ENCODE data around the gene NAA10. TPM values are rescaled to one million over a fixed set of nuclear protein-coding genes. Genes with fewer than 3 reads are reported as not detected.

Gene NAA10
- total RNA-seq, 1 experiment from 2014 or later: 216 TPM

DNA sequence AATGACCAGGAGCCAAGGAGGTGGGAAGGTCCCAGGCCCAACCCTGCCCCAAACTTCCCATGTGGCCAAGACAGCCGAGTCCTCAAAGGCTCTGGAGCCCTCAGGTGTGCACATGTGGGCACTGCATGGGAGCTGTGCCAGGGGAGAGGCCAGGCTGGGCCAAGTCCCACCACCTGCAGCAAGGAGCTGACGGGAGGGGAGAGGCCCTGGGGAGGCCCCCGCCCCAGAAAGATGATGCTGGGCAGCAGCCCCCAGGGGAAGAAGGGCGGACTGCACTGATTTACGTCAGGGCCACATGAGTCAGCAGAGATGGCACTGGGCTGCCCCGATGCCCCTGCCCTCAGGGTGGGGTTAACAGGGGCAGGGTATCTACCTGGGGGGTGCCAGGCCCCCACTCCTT lies 50.2 kb downstream of the NAA10 start:
- DNase-seq (ENCODE audit: low spot score): no peak

DNA sequence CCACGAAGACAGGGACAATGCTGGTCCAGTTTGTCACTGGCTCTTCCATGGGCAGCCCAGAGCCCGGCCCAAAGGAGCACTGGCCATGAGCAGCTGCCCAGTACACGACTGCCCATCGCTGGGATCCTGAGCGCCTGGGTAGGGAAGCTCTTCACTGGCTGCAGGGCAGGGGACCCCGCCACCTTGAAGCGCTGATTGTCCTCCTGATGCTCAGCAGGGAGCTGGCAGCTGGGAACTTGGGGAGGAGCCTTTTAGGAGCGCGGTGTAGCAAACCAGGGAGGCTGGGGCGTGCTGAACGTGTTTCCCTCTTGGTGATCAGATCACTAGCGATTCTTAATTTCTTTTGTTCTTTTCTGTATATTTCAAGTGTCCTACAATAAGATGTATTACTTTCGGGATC lies 50.7 kb downstream of the NAA10 start:
- no peak for DNase-seq (ENCODE audit: low spot score)

DNA sequence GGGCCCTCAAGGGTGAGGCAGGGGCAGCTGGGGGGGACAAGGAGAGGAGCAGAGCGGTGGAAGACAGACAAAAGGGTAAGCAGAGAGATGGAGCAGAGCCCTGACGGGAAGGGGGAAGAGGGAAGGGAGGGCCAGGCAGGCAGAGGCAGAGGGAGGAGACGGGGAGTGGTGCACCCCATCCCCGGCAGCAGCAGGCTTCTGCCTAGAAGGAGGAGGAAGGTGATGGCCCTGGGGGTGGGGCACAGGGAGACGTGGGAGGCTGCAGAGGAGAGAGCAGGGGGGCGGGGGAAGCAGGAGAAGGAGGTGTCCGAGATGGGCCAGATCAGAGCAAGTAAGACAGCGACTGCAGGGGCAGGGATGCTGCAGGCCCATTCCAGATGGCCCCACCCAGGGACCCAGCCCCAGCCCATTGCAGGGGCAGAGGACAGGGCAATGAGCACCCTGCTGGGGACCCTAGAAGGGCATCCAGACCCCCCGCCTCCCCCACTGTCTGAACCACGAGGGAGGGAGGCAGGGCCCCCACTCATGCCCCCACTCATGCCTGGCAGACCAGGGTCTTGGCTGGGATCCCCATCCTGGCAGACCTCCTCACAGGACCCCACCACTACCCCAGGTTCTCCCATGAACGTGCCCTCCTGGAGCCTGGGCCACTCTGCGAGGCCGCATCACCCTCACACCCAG lies 51.5 kb downstream of the NAA10 start:
- no peak for DNase-seq (ENCODE audit: low spot score)

DNA sequence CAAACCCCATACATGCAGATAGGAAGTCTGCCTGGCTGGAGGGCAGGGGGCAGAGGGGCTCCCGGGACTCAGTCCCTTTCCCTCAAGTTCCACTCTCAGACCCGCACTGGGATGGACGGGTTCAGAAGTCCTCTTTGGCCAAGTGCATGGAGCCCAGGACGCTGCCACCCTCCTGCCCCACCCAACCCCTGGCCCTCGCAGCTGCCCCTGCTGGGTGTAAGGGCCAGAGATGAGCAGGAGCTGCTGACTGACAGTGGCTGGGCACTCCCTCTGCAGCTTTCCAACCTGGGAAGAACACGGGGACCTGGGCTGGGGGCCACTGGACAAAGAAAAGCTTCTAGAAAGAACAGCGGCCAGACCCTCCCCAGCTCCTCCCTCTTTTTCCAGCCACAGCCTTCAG lies 52.3 kb downstream of the NAA10 start:
- no peak for DNase-seq (ENCODE audit: low spot score)

- DNase-seq (ENCODE audit: low spot score): peak; percentile 28
These were observed 52.7 kb downstream of the NAA10 start for GRCh38 chrX:153882086-153882498.

DNA sequence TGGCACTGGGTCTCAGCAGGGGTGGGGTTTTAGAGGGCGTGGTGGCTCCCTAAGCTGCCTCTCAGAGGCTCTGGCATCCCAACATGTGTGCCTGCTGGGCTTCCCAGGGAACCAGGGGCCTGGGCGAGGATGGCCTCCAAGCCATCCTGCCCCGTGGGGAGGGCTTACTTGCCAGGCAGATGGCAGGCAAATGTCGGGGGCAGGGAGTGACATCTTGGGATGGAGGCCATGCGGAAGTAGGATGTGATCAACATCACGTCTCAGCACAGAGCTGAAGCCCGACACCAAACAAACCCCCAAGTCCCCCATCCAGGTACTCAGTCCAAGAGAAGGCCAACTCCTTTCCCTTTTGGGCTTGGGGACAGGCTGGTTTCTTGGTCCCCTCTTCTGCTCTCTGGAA lies 53.6 kb downstream of the NAA10 start:
- DNase-seq (ENCODE audit: low spot score): no peak

DNA sequence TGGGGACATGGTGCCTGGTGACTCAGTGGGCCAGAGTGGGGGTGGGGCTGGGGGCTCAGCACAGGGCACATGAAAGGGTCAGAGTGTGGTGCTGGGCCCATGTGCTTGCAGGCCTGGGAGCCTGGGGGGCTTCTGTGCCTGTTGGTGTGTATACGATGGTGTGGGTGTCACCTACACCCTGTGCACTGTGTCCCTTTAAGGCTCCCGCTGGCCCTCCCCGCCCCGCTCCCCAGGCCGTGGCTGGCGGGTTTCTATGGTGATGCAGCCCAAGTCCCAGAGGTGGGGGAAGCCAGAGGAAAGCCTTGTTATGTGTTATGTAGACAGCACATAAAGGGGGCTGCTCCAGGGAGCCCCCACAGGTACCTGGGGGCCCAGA lies 54.4 kb downstream of the NAA10 start:
- no peak for DNase-seq (ENCODE audit: low spot score)

GRCh38 chrX:153879741-153880439 lies 54.9 kb downstream of the NAA10 start:
- DNase-seq (ENCODE audit: low spot score): no peak

Other genes starting within 250 kb of the NAA10 start
- gene SLC6A8, start 247.1 kb downstream of the NAA10 start, total RNA-seq (2014; rRNA removed; shearing (Covaris generic)): 21.7 and 43.3 TPM in 2 replicates
- gene BCAP31, start 210.7 kb downstream of the NAA10 start, total RNA-seq (2014; rRNA removed; shearing (Covaris generic)): 233 and 264 TPM in 2 replicates
- 8.6 and 9.1 TPM in 2 replicates for gene ABCD1, start 210.2 kb downstream of the NAA10 start, total RNA-seq (2014; rRNA removed; shearing (Covaris generic))
- 0.60 and 1.6 TPM in 2 replicates for gene PLXNB3, start 170.8 kb downstream of the NAA10 start, total RNA-seq (2014; rRNA removed; shearing (Covaris generic))
- gene SRPK3, start 154.0 kb downstream of the NAA10 start, total RNA-seq (2014; rRNA removed; shearing (Covaris generic)): 0.06 and 0.35 TPM in 2 replicates
- 68.9 and 78.0 TPM in 2 replicates for gene IDH3G, start 140.7 kb downstream of the NAA10 start, total RNA-seq (2014; rRNA removed; shearing (Covaris generic))
- 254 and 289 TPM in 2 replicates for gene SSR4, start 140.4 kb downstream of the NAA10 start, total RNA-seq (2014; rRNA removed; shearing (Covaris generic))
- 3.8 and 4.0 TPM in 2 replicates for gene PDZD4, start 104.5 kb downstream of the NAA10 start, total RNA-seq (2014; rRNA removed; shearing (Covaris generic))
- gene L1CAM, start 48.9 kb downstream of the NAA10 start, total RNA-seq (2014; rRNA removed; shearing (Covaris generic)): 7.9 and 9.7 TPM in 2 replicates
- gene AVPR2, start 30.4 kb downstream of the NAA10 start, total RNA-seq (2014; rRNA removed; shearing (Covaris generic)): 0.14 and 0.33 TPM in 2 replicates
- gene ARHGAP4, start 8.8 kb downstream of the NAA10 start, total RNA-seq (2014; rRNA removed; shearing (Covaris generic)): 0.31 and 0.82 TPM in 2 replicates
- 0.10 TPM in 1 of 2 replicates, not detected in the other for gene RENBP, start 9.6 kb upstream of the NAA10 start, total RNA-seq (2014; rRNA removed; shearing (Covaris generic))
- 19.4 and 23.5 TPM in 2 replicates for gene HCFC1, start 36.8 kb upstream of the NAA10 start, total RNA-seq (2014; rRNA removed; shearing (Covaris generic))
- 2.2 and 2.7 TPM in 2 replicates for gene TMEM187, start 37.7 kb upstream of the NAA10 start, total RNA-seq (2014; rRNA removed; shearing (Covaris generic))
- 50.0 and 58.6 TPM in 2 replicates for gene IRAK1, start 84.9 kb upstream of the NAA10 start, total RNA-seq (2014; rRNA removed; shearing (Covaris generic))
- gene MECP2, start 162.7 kb upstream of the NAA10 start, total RNA-seq (2014; rRNA removed; shearing (Covaris generic)): 24.9 and 28.3 TPM in 2 replicates
- gene OPN1LW, start 209.2 kb upstream of the NAA10 start, total RNA-seq (2014; rRNA removed; shearing (Covaris generic)): not detected in 2 replicates
- not detected in 2 replicates for gene OPN1MW, start 247.6 kb upstream of the NAA10 start, total RNA-seq (2014; rRNA removed; shearing (Covaris generic))